Kidney (tissue), 14 donors: ENCODE data around the gene TOR1A. TPM values are rescaled to one million over a fixed set of nuclear protein-coding genes. Genes with fewer than 3 reads are reported as not detected.

ENCODE experiments used
- DNase-seq, 5 donors: peaks; one replicate each; pipeline ENCODE4 v3.0.0-alpha.2; 2013 to 2020
- FAIRE-seq: peaks from 2 replicates; lab custom pipeline; 2012; peaks lifted over from hg19 to GRCh38; lab: Jason Lieb, UNC
- H3K27ac ChIP-seq, 2 donors: one replicate each; pipeline ENCODE4 v1.7.0; 2013; ENCODE audit warnings: low read depth in 2 of 2, low read length in 2 of 2, inconsistent platforms in 1 of 2
- H3K27me3 ChIP-seq: one replicate; pipeline ENCODE4 v1.7.1; 2013; ENCODE audit warnings: low read length, inconsistent platforms; ENCODE audit not compliant: control insufficient read depth, insufficient read depth
- H3K36me3 ChIP-seq, 3 donors: one replicate each; pipeline versions ENCODE4 v1.7.0 to v1.7.1; 2013; ENCODE audit warnings: low read length in 3 of 3, control low read depth in 1 of 3, inconsistent platforms in 1 of 3; ENCODE audit not compliant: insufficient read depth in 3 of 3, control insufficient read depth in 2 of 3
- H3K4me1 ChIP-seq, 3 donors: one replicate each; pipeline versions ENCODE4 v1.7.0 to v1.7.1; 2013; ENCODE audit warnings: low read length in 3 of 3, inconsistent platforms in 1 of 3, low read depth in 1 of 3; ENCODE audit not compliant: control insufficient read depth in 2 of 3, insufficient read depth in 2 of 3
- H3K4me3 ChIP-seq, 3 donors: one replicate each; pipeline versions ENCODE4 v1.7.0 to v1.8.1; 2013; ENCODE audit warnings: low read length in 3 of 3, control low read depth in 1 of 3, inconsistent platforms in 1 of 3
- H3K9ac ChIP-seq, 3 donors: one replicate each; pipeline versions ENCODE4 v1.7.0 to v1.7.1; 2013; ENCODE audit warnings: low read length in 3 of 3, control low read depth in 1 of 3, inconsistent platforms in 1 of 3
- H3K9me3 ChIP-seq, 3 donors: one replicate each; pipeline versions ENCODE4 v1.7.0 to v1.7.1; 2013; ENCODE audit warnings: low read length in 3 of 3, control low read depth in 1 of 3, inconsistent platforms in 1 of 3; ENCODE audit not compliant: control insufficient read depth in 2 of 3, insufficient read depth in 1 of 3
- intact Hi-C: fragments of 100-400 bp; cut with DNase I; formaldehyde crosslinking; loops from one replicate; pipeline ENCODE4 v1.11.1; 2022
- polyA plus RNA-seq: library from polyadenylated mRNA; stranded (reverse); fragments of 350-450 nt; fragmentation: Illumina TruSeq; extraction: RNeasy Lipid Tissue Mini Kit (QIAGEN cat#74804); gene quantifications from one replicate; pipeline ENCODE4 v1.2.3, GENCODE V29; 2014; ENCODE audit warnings: low read depth, low replicate concordance; ENCODE audit not compliant: insufficient read depth
- total RNA-seq: library from RNA; stranded (reverse); fragmentation: NEBNext Ultra II Directional; extraction: Animal tissue kit (Norgen Biotek cat#: 25700); gene quantifications from one replicate; pipeline ENCODE4 v1.2.1, GENCODE V29; 2021
- TF ChIP-seq, protein P1 (sequence below): IDR thresholded peaks from 3 replicates; pipeline ENCODE4 v1.5.1; 2012; ENCODE audit warnings: mild to moderate bottlenecking, moderate library complexity, borderline replicate concordance; ENCODE audit not compliant: insufficient read depth; ENCODE audit errors: extremely low read depth
- donor health status: control.
- donor health status: control.
- donor health status: control.
- donor health status: control.
- donor health status: control.
- donor health status: DM: yes; HTN: yes; CAD: no.
- donor health status: Normal renal cell carcinoma (clear cell type).

TOR1A gene
- total and polyA plus RNA-seq, 2 donors from 2014 or later = 24.6 to 29.2 TPM

DNA sequence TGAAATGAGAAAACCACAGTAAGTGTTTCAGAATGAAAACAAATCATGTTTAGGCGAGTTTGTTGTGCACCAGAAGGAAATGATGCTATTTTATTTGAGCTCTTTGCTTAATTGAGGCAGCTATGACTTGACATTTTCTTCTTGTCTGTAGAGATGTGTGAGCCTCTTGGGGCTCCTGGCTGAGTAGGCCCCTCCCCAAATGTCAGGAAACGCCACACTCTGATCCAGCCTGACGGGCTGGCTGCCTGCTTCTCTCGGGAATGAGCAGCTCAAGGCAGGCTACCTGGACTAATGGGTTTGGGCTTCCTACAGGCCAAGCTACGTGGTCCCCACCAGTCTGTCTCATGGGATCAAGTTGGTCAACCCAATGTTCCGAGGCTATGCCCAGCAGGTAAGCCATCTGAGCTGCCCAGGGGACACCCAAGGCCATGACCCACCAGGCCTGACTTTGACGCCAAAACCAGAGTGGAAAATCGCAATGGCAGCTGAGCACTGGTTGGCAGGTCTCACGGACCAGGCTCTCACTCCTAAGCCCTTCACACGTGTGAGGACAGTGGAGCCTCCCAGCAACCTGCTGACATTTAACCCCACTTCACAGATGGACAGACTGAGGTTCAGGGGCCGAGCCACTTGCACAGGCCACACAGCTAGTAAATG is 41.2 kb upstream of the TOR1A start:
- DNase-seq = peak in 1 of 5 donors; percentile 29
- intact Hi-C loops = no loop called here
- Histone ChIP-seq H3K9ac (no peak overlapping the region), H3K4me1 (no peaks in the 10 kb centered on the region), H3K27me3 (no peaks in the 10 kb centered on the region), H3K4me3 (no peak overlapping the region), H3K9me3 (no peaks in the 10 kb centered on the region), H3K27ac (no peak overlapping the region), H3K36me3 (peaks cover 0 to 30% (median 14%) of the 10 kb centered on the region in 3 donors)
- no peak for FAIRE-seq
- TF ChIP-seq, protein P1, sequence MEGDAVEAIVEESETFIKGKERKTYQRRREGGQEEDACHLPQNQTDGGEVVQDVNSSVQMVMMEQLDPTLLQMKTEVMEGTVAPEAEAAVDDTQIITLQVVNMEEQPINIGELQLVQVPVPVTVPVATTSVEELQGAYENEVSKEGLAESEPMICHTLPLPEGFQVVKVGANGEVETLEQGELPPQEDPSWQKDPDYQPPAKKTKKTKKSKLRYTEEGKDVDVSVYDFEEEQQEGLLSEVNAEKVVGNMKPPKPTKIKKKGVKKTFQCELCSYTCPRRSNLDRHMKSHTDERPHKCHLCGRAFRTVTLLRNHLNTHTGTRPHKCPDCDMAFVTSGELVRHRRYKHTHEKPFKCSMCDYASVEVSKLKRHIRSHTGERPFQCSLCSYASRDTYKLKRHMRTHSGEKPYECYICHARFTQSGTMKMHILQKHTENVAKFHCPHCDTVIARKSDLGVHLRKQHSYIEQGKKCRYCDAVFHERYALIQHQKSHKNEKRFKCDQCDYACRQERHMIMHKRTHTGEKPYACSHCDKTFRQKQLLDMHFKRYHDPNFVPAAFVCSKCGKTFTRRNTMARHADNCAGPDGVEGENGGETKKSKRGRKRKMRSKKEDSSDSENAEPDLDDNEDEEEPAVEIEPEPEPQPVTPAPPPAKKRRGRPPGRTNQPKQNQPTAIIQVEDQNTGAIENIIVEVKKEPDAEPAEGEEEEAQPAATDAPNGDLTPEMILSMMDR = no peak

DNA sequence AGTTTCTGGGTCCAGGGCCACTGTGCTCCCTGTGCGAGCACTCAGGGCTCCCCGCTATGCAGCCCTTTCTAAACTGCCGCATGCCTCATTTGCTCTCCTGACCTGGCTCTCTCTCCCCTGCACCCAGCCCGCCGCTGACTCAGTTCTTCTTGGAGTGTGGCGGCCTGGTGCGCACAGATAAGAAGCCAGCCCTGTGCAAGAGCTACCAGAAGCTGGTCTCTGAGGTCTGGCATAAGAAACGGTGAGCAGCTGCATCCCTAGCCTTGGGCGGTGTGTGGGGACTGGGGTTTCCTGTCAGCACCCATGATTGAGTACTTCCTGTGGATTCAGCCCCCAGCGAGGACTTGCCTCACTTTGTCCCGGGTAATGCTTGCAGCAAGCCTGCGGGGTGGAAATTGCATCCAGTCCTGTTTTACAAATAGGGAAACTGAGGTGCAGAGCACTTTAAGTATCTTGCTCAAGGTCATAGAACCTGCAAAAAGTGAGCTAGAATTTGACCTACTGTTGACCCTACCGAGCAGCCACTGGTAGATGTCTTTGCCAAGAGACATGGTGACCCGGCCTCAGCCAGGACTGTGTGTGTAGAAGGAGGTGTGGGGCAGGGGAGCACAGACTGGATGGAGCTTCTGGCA is 39.2 kb upstream of the TOR1A start:
- H3K4me3 ChIP-seq = no peak overlapping the region
- intact Hi-C loops = no loop called here
- FAIRE-seq (no peak), DNase-seq (peak in 4 of 5 donors; percentile 29 to 59 (median 41))
- H3K4me1 ChIP-seq = no peaks in the 10 kb centered on the region
- no peaks in the 10 kb centered on the region for H3K27me3 ChIP-seq
- H3K9ac ChIP-seq = no peak overlapping the region
- no peak overlapping the region for H3K27ac ChIP-seq
- peaks cover 3 to 38% (median 17%) of the 10 kb centered on the region in 3 donors for H3K36me3 ChIP-seq
- H3K9me3 ChIP-seq = no peaks in the 10 kb centered on the region
- TF ChIP-seq, protein P1 = no peak

DNA sequence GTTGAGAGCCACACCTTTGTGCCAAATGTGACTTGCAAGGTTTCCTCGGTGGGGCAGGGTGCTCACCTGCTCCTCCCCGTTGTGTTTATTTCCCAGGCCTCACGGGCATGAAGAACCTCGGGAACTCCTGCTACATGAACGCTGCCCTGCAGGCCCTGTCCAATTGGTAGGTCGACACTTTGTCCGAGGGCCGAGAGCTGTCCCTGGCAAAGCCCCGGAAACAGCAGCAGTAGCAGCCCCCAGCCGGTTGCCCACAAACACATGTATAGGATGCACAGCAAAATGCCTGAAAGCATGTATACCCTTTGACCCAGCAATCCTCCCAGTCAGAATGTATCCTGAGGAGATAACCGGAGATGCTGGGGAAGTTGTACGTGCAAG is 37.5 kb upstream of the TOR1A start:
- Histone ChIP-seq H3K4me1 (no peaks in the 10 kb centered on the region), H3K36me3 (peaks cover 3 to 44% (median 19%) of the 10 kb centered on the region in 3 donors), H3K9ac (no peak overlapping the region), H3K4me3 (no peak overlapping the region), H3K27ac (no peak overlapping the region), H3K27me3 (no peaks in the 10 kb centered on the region), H3K9me3 (no peaks in the 10 kb centered on the region)
- intact Hi-C loops = no loop called here
- TF ChIP-seq, protein P1 = no peak
- no peak for FAIRE-seq
- peak in 1 of 5 donors; percentile 35 for DNase-seq
